H9 (cell line): ENCODE data around the gene TMTC2. TPM values are rescaled to one million over a fixed set of nuclear protein-coding genes. Genes with fewer than 3 reads are reported as not detected.

ENCODE experiments used
- DNase-seq: peaks from one replicate; pipeline ENCODE4 v3.0.0-alpha.2; 2017
- H2AFZ ChIP-seq: one replicate; pipeline ENCODE4 v1.6.1; 2013; ENCODE audit warnings: mild to moderate bottlenecking, low read length, control low read depth, moderate library complexity
- H2AK5ac ChIP-seq: 2 replicates; pipeline ENCODE4 v1.6.1; 2013; ENCODE audit warnings: low read length, control low read depth, mixed read lengths; ENCODE audit not compliant: insufficient read length
- H2BK120ac ChIP-seq: one replicate; pipeline ENCODE4 v1.6.1; 2013; ENCODE audit warnings: low read depth, mild to moderate bottlenecking, low read length, control low read depth, inconsistent platforms; ENCODE audit not compliant: poor library complexity, severe bottlenecking
- H2BK12ac ChIP-seq: 2 replicates; pipeline ENCODE4 v1.6.1; 2013; ENCODE audit warnings: low read length, control low read depth, mixed read lengths, low read depth; ENCODE audit not compliant: insufficient read length
- H2BK15ac ChIP-seq: 2 replicates; pipeline ENCODE4 v1.6.1; 2013; ENCODE audit warnings: low read depth, low read length, control low read depth
- H2BK20ac ChIP-seq: one replicate; pipeline ENCODE4 v1.6.1; 2013; ENCODE audit warnings: low read depth, mild to moderate bottlenecking, low read length, control low read depth, inconsistent platforms; ENCODE audit not compliant: poor library complexity, severe bottlenecking
- H2BK5ac ChIP-seq: 2 replicates; pipeline ENCODE4 v1.6.1; 2013; ENCODE audit warnings: low read length, control low read depth, mixed read lengths; ENCODE audit not compliant: insufficient read length
- H3K14ac ChIP-seq: 2 replicates; pipeline ENCODE4 v1.6.1; 2013; ENCODE audit warnings: low read length, control low read depth; ENCODE audit not compliant: insufficient read depth
- H3K18ac ChIP-seq: 2 replicates; pipeline ENCODE4 v1.6.1; 2013; ENCODE audit warnings: low read depth, mild to moderate bottlenecking, mixed read lengths, low read length, control low read depth; ENCODE audit not compliant: insufficient read length
- H3K23ac ChIP-seq: 2 replicates; pipeline ENCODE4 v1.6.1; 2013; ENCODE audit warnings: low read length, control low read depth, mixed read lengths, low read depth; ENCODE audit not compliant: insufficient read length
- H3K23me2 ChIP-seq: 2 replicates; pipeline ENCODE4 v1.6.1; 2013; ENCODE audit warnings: low read depth, mild to moderate bottlenecking, mixed read lengths, low read length, control low read depth; ENCODE audit not compliant: insufficient read length, poor library complexity, severe bottlenecking
- H3K27ac ChIP-seq: 2 replicates; pipeline ENCODE4 v1.5.1; 2013; ENCODE audit warnings: low read length, control low read depth, mixed read lengths, low read depth; ENCODE audit not compliant: insufficient read length
- H3K27me3 ChIP-seq: 2 replicates; pipeline ENCODE4 v1.6.1; 2013; ENCODE audit warnings: low read length, control low read depth, inconsistent platforms; ENCODE audit not compliant: insufficient read depth
- H3K4ac ChIP-seq: 2 replicates; pipeline ENCODE4 v1.6.1; 2013; ENCODE audit warnings: low read depth, mild to moderate bottlenecking, control low read depth, inconsistent platforms, low read length, moderate library complexity
- H3K4me1 ChIP-seq: 2 replicates; pipeline ENCODE4 v1.6.1; 2013; ENCODE audit warnings: low read length, control low read depth, inconsistent platforms; ENCODE audit not compliant: insufficient read depth
- H3K4me2 ChIP-seq: 2 replicates; pipeline ENCODE4 v1.6.1; 2013; ENCODE audit warnings: low read length, control low read depth, mixed read lengths; ENCODE audit not compliant: insufficient read length, insufficient read depth
- H3K56ac ChIP-seq: 2 replicates; pipeline ENCODE4 v1.6.1; 2013; ENCODE audit warnings: low read depth, mild to moderate bottlenecking, mixed read lengths, low read length, control low read depth; ENCODE audit not compliant: insufficient read length
- H3K79me1 ChIP-seq: 2 replicates; pipeline ENCODE4 v1.6.1; 2013; ENCODE audit warnings: low read depth, mild to moderate bottlenecking, moderate library complexity, low read length, control low read depth, inconsistent platforms; ENCODE audit not compliant: insufficient read depth, poor library complexity, severe bottlenecking
- H3K79me2 ChIP-seq: 2 replicates; pipeline ENCODE4 v1.6.1; 2013; ENCODE audit warnings: low read length, control low read depth, inconsistent platforms; ENCODE audit not compliant: insufficient read depth
- H3K9ac ChIP-seq: 2 replicates; pipeline ENCODE4 v1.6.1; 2013; ENCODE audit warnings: low read length, control low read depth, mixed read lengths; ENCODE audit not compliant: insufficient read length; ENCODE audit errors: extremely low read depth
- H3K9me3 ChIP-seq: one replicate; pipeline ENCODE4 v1.6.1; 2013; ENCODE audit warnings: low read depth, low read length, inconsistent platforms; ENCODE audit not compliant: control insufficient read depth
- H3T11ph ChIP-seq: one replicate; pipeline ENCODE4 v1.6.1; 2013; ENCODE audit warnings: mild to moderate bottlenecking, low read length, control low read depth, inconsistent platforms
- H4K20me1 ChIP-seq: one replicate; pipeline ENCODE4 v1.6.1; 2013; ENCODE audit not compliant: control insufficient read depth, insufficient read length, insufficient read depth
- H4K5ac ChIP-seq: 2 replicates; pipeline ENCODE4 v1.6.1; 2013; ENCODE audit warnings: low read depth, mild to moderate bottlenecking, mixed read lengths, low read length, control low read depth; ENCODE audit not compliant: insufficient read length
- H4K8ac ChIP-seq: replicated peaks from 2 replicates; pipeline ENCODE4 v1.6.1; 2013; ENCODE audit warnings: low read length, control low read depth, mixed read lengths, low read depth; ENCODE audit not compliant: insufficient read length
- H4K91ac ChIP-seq: 2 replicates; pipeline ENCODE4 v1.6.1; 2013; ENCODE audit warnings: low read depth, mild to moderate bottlenecking, moderate library complexity, mixed read lengths, low read length, control low read depth; ENCODE audit not compliant: insufficient read length
- H3K27ac Mint-ChIP-seq, 3 experiments: 2 replicates in 2 of 3; 3 replicates in 1 of 3; pipeline ENCODE4 v1.8.0; 2020 to 2021; ENCODE audit warnings: mixed read lengths in 3 of 3, mild to moderate bottlenecking in 1 of 3, moderate library complexity in 1 of 3
- H3K27me3 Mint-ChIP-seq: 2 replicates; pipeline ENCODE4 v1.8.0; 2021; ENCODE audit warnings: low read depth, mild to moderate bottlenecking, moderate library complexity, mixed read lengths
- H3K36me3 Mint-ChIP-seq, 3 experiments: 2 replicates in 2 of 3; 3 replicates in 1 of 3; pipeline ENCODE4 v1.8.0; 2020 to 2021; ENCODE audit warnings: low read depth in 3 of 3, mixed read lengths in 3 of 3; ENCODE audit not compliant: insufficient read depth in 1 of 3
- H3K4me1 Mint-ChIP-seq, 2 experiments: 2 replicates each; pipeline ENCODE4 v1.8.0; 2020; ENCODE audit warnings: mixed read lengths in 2 of 2
- H3K4me3 Mint-ChIP-seq, 2 experiments: 2 replicates in 1 of 2; 3 replicates in 1 of 2; pipeline ENCODE4 v1.8.0; 2020 to 2021; ENCODE audit warnings: mild to moderate bottlenecking in 2 of 2, mixed read lengths in 2 of 2, moderate library complexity in 1 of 2
- H3K9me3 Mint-ChIP-seq, 2 experiments: 2 replicates in 1 of 2; 3 replicates in 1 of 2; pipeline ENCODE4 v1.8.0; 2020; ENCODE audit warnings: mild to moderate bottlenecking in 2 of 2, mixed read lengths in 2 of 2, moderate library complexity in 1 of 2
- WGBS: extraction: QIAGEN DNeasy Blood & Tissue Kit; methylation state at CpG from one replicate; pipeline ENCODE4 v1.1.7; 2013; ENCODE audit warnings: missing lambda C conversion rate, low lambda C conversion rate, mixed read lengths; ENCODE audit not compliant: insufficient read length; ENCODE audit errors: extremely low coverage; 5-methylcytosine and 5-hydroxymethylcytosine counted together
- total RNA-seq: library from RNA; stranded (reverse); gene quantifications from 2 replicates; pipeline ENCODE4 v1.2.1, GENCODE V29; 2021
- TF ChIP-seq, protein P1 (sequence below): fragments of 200-600 bp; sonication (generic); conservative IDR thresholded peaks from 3 replicates; pipeline ENCODE4 v1.8.0; 2021; ENCODE audit warnings: antibody characterized with exemption, mild to moderate bottlenecking

The TMTC2 gene
- total RNA-seq, 1 experiment from 2014 or later: 3.1 TPM

DNA sequence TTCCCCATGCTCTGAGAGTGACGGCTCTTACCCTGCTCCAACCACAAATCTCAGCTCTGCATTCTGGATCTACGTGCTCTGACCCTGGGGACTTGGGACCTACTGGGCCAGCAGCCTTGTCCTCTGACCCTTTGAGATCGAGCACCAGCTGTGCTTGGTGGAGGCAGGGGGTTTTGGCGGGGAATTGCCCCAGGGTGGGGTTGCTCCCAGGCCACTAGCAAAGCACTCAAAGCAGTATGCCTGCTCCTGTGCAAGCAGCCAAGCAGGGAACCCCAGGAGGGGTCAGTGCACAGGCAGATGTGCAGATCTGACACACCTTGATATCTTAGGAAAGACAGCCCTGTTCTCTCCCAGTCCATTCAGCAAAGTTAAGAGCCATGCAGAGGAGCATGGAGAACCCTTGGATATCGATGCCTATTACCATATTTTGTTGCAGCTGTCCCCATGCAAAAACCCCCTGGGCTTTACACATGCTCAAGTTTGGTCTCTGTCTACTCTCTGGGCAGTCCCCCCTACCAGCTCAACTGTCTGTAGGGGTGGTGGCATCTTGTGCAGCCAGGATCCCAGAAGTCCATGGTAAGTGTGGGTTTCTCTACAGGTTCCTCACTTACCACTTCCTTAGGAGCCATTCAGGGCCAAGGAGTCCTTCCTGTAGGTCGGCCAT is 319.0 kb downstream of the TMTC2 start:
- H3K4me1 Mint-ChIP-seq: peaks cover 19 to 20% of the 10 kb centered on the region in 2 experiments
- no peaks in the 10 kb centered on the region for H3K79me2 ChIP-seq
- no peak overlapping the region for H3K23ac ChIP-seq
- no peak overlapping the region; the same call in 1 of the 2 replicates for H3K14ac ChIP-seq
- H3K23me2 ChIP-seq: no peaks in the 10 kb centered on the region
- no peak overlapping the region for H2AK5ac ChIP-seq
- H2BK12ac ChIP-seq: no peak overlapping the region
- H3K4ac ChIP-seq: no peak overlapping the region
- no peak overlapping the region for H4K8ac ChIP-seq
- no peaks in the 10 kb centered on the region for H3K27me3 ChIP-seq
- no peak overlapping the region for H3K56ac ChIP-seq
- H2BK120ac ChIP-seq: no peak overlapping the region
- H2BK15ac ChIP-seq: no peak overlapping the region
- no peak overlapping the region for H3K4me3 Mint-ChIP-seq
- peak overlapping the region in 1 of 3 experiments; percentile 36; a peak in 1 of 7 replicates for H3K27ac Mint-ChIP-seq
- H3K27me3 Mint-ChIP-seq: no peaks in the 10 kb centered on the region
- H3K18ac ChIP-seq: no peak overlapping the region
- no peak overlapping the region for H2BK5ac ChIP-seq
- WGBS: no CpG with 5 or more reads among the region's 6 CpGs
- no peak overlapping the region for H2BK20ac ChIP-seq
- peaks cover 11% of the 10 kb centered on the region for H3K9me3 ChIP-seq
- no peak overlapping the region for H3K4me2 ChIP-seq
- no peak overlapping the region for H3K27ac ChIP-seq
- no peak overlapping the region for H3K9ac ChIP-seq
- H4K20me1 ChIP-seq: no peaks in the 10 kb centered on the region
- H4K5ac ChIP-seq: no peak overlapping the region
- H4K91ac ChIP-seq: no peak overlapping the region
- H3K9me3 Mint-ChIP-seq: peaks cover 34 to 38% of the 10 kb centered on the region in 2 experiments
- no peaks in the 10 kb centered on the region for H3K4me1 ChIP-seq
- H2AFZ ChIP-seq: no peak overlapping the region
- no peak for DNase-seq
- H3T11ph ChIP-seq: no peak overlapping the region
- TF ChIP-seq, protein P1, sequence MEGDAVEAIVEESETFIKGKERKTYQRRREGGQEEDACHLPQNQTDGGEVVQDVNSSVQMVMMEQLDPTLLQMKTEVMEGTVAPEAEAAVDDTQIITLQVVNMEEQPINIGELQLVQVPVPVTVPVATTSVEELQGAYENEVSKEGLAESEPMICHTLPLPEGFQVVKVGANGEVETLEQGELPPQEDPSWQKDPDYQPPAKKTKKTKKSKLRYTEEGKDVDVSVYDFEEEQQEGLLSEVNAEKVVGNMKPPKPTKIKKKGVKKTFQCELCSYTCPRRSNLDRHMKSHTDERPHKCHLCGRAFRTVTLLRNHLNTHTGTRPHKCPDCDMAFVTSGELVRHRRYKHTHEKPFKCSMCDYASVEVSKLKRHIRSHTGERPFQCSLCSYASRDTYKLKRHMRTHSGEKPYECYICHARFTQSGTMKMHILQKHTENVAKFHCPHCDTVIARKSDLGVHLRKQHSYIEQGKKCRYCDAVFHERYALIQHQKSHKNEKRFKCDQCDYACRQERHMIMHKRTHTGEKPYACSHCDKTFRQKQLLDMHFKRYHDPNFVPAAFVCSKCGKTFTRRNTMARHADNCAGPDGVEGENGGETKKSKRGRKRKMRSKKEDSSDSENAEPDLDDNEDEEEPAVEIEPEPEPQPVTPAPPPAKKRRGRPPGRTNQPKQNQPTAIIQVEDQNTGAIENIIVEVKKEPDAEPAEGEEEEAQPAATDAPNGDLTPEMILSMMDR: no peak
- no peaks in the 10 kb centered on the region for H3K79me1 ChIP-seq
- peaks cover 44 to 77% (median 48%) of the 10 kb centered on the region in 3 experiments for H3K36me3 Mint-ChIP-seq
